Osteoblast (primary cell): Measurements from ENCODE around the gene VGLL4. TPM values are rescaled to one million over a fixed set of nuclear protein-coding genes. Genes with fewer than 3 reads are reported as not detected.
A peak's percentile ranks its signal among the peaks of the same experiment; 100 is the strongest.
"Not testable (repeated sequence)": the region's sequence is repeated elsewhere in the genome, so short reads cannot be mapped to it uniquely, and the experiment has no call there.

Source experiments
- DNase-seq: peaks from one replicate; pipeline ENCODE4 v3.0.0; 2011; ENCODE audit warnings: low spot score, mixed read lengths; ENCODE audit not compliant: insufficient read length; ENCODE audit errors: missing footprints
- H2AFZ ChIP-seq: 2 replicates; pipeline ENCODE4 v1.6.0; 2011; ENCODE audit warnings: mild to moderate bottlenecking, low read length
- H3K27ac ChIP-seq: 2 replicates; pipeline ENCODE4 v1.5.1; 2011; ENCODE audit warnings: mild to moderate bottlenecking, low read depth, low read length, moderate library complexity
- H3K27me3 ChIP-seq: 2 replicates; pipeline ENCODE4 v1.6.0; 2012; ENCODE audit warnings: mild to moderate bottlenecking, control low read depth, inconsistent platforms, low read length, moderate library complexity; ENCODE audit not compliant: insufficient read depth
- H3K36me3 ChIP-seq: 2 replicates; pipeline ENCODE4 v1.5.1; 2011; ENCODE audit warnings: mild to moderate bottlenecking, low read length, control low read depth, moderate library complexity; ENCODE audit not compliant: insufficient read depth
- H3K4me1 ChIP-seq: 2 replicates; pipeline ENCODE4 v1.5.1; 2011; ENCODE audit warnings: mild to moderate bottlenecking, low read length, control low read depth, moderate library complexity; ENCODE audit not compliant: insufficient read depth
- H3K4me2 ChIP-seq: 2 replicates; pipeline ENCODE4 v1.6.0; 2011; ENCODE audit warnings: mild to moderate bottlenecking, low read length; ENCODE audit not compliant: insufficient read depth
- H3K4me3 ChIP-seq: fragments of 200-600 bp; sonication (generic); 3 replicates; pipeline ENCODE4 v1.5.1; 2012; ENCODE audit warnings: mild to moderate bottlenecking, low read length, inconsistent platforms; ENCODE audit not compliant: insufficient read depth
- H3K79me2 ChIP-seq: 2 replicates; pipeline ENCODE4 v1.6.0; 2012; ENCODE audit warnings: mild to moderate bottlenecking, low read length, control low read depth, inconsistent platforms; ENCODE audit not compliant: insufficient read depth
- H3K9me3 ChIP-seq: 2 replicates; pipeline ENCODE4 v1.5.1; 2011; ENCODE audit warnings: low read depth, low read length, control low read depth
- H4K20me1 ChIP-seq: 2 replicates; pipeline ENCODE4 v1.6.0; 2012; ENCODE audit warnings: mild to moderate bottlenecking, low read length, control low read depth; ENCODE audit not compliant: insufficient read depth
- CTCF ChIP-seq: IDR thresholded peaks from 2 replicates; pipeline ENCODE4 v1.5.1; 2011; ENCODE audit warnings: mild to moderate bottlenecking, low read depth, low read length, moderate library complexity; ENCODE audit errors: extremely low read depth
- total RNA-seq: library from RNA; depleted of rRNA; stranded (reverse); fragments of >200 nt; gene quantifications from 2 replicates; pipeline ENCODE4 v1.2.3, GENCODE V29; 2012

VGLL4 gene
- total RNA-seq, 1 donor, result 68.8 TPM

DNA sequence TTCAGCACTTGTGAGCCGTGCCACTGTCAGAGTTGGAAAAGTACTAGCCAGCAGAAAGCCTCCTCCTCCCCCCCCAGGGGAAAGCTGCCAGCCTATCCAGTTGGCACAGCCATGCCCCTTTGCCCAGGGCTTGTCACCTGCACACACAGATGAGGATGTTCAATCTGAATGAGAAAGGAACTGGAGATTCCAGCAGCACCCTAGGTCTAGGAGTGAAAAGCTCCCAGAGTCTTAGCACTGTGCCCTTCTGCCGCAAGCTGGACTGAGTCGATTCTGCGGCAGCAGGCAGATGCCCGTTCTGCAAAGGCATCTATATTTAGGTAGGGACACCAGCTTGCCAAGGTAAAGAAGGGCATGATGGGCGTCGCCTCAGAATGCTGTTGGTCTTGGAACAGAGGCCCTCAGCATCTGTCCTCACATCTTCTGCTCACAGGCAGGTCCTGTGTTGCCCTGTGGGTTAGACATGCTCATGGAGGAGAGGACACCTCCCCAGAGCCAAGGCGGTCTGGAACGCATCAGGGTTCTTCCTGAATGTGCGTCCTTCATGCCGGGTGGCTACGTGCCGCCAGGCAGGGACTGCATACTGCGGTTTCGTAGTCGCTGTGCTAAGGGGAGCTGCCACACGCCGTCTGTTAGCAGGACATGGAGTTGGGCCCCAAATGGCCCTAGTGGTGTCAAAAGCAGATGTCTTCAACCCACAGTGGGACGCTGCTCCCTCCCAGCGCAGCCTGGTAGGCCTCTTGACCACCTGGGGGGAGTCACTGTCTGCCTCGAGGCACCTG is 109.5 kb downstream of the VGLL4 start:
- no peak overlapping the region for H2AFZ ChIP-seq
- no peak overlapping the region for H3K4me2 ChIP-seq

GRCh38 chr3:11532931-11533391 is 110.8 kb downstream of the VGLL4 start:
- peak overlapping the region; percentile 20 for H3K4me2 ChIP-seq
- no peaks in the 10 kb centered on the region for H3K27me3 ChIP-seq
- H3K4me3 ChIP-seq, result no peak overlapping the region
- DNase-seq, result peak; percentile 89
- peaks cover 2% of the 10 kb centered on the region for H3K79me2 ChIP-seq
- H4K20me1 ChIP-seq, result no peaks in the 10 kb centered on the region
- peaks cover 4% of the 10 kb centered on the region for H3K36me3 ChIP-seq
- peak overlapping the region; percentile 57 for H3K27ac ChIP-seq
- no peak overlapping the region for H2AFZ ChIP-seq
- no peaks in the 10 kb centered on the region for H3K9me3 ChIP-seq
- H3K4me1 ChIP-seq, result peaks cover 39% of the 10 kb centered on the region
- no peak for TF ChIP-seq CTCF

More for the DNA sequence above, 109.5 kb downstream of the VGLL4 start:
- Histone ChIP-seq H3K4me1 (peaks cover 38% of the 10 kb centered on the region), H3K4me3 (no peak overlapping the region), H3K36me3 (no peaks in the 10 kb centered on the region), H3K79me2 (peaks cover 2% of the 10 kb centered on the region), H3K9me3 (no peaks in the 10 kb centered on the region), H3K27me3 (no peaks in the 10 kb centered on the region), H4K20me1 (no peaks in the 10 kb centered on the region), H3K27ac (no peak overlapping the region)
- TF ChIP-seq CTCF, result no peak
- no peak for DNase-seq

- Histone ChIP-seq H2AFZ (no peak overlapping the region), H3K4me3 (no peak overlapping the region), H3K4me1 (peaks cover 39% of the 10 kb centered on the region), H4K20me1 (no peaks in the 10 kb centered on the region), H3K9me3 (no peaks in the 10 kb centered on the region), H3K36me3 (peaks cover 4% of the 10 kb centered on the region), H3K79me2 (peaks cover 2% of the 10 kb centered on the region), H3K27ac (peak overlapping the region; percentile 90), H3K27me3 (no peaks in the 10 kb centered on the region), H3K4me2 (peak overlapping the region; percentile 30)
- TF ChIP-seq CTCF, result peak; percentile 43
- peak; percentile 92 for DNase-seq
Measured at GRCh38 chr3:11530153-11530721, 113.5 kb downstream of the VGLL4 start.

- no peak for TF ChIP-seq CTCF
- DNase-seq, result no peak
- Histone ChIP-seq H3K36me3 (peaks cover 4% of the 10 kb centered on the region), H3K79me2 (peaks cover 2% of the 10 kb centered on the region), H3K27me3 (no peaks in the 10 kb centered on the region), H3K4me1 (peaks cover 39% of the 10 kb centered on the region), H3K27ac (peak overlapping the region; percentile 90), H3K4me3 (no peak overlapping the region), H2AFZ (no peak overlapping the region), H3K9me3 (no peaks in the 10 kb centered on the region), H3K4me2 (peak overlapping the region; percentile 30), H4K20me1 (no peaks in the 10 kb centered on the region)
Measured at GRCh38 chr3:11529281-11529680, 114.4 kb downstream of the VGLL4 start.

DNA sequence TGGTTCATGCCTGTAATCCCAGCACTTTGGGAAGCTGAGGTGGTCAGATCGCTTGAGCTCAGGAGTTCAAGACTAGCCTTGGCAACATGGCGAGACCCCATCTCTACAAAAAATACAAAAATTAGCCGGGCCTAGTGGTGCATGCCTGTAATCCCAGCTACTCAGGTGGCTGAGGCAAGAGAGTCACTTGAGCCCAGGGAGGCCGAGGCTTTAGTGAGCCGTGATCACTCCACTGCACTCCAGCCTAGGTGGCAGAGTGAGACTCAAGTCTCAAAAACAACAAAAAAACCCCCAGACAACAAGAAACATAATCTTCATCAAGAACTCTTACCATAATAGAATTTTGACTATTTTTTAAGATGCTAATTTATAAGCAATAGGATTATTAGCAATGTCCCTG is 117.6 kb downstream of the VGLL4 start:
- H3K4me1 ChIP-seq, result peaks cover 20% of the 10 kb centered on the region
- H3K27me3 ChIP-seq, H3K36me3 ChIP-seq, H3K4me2 ChIP-seq, DNase-seq, H3K79me2 ChIP-seq, H4K20me1 ChIP-seq, H3K9me3 ChIP-seq, H3K4me3 ChIP-seq, H2AFZ ChIP-seq, H3K27ac ChIP-seq: not testable (repeated sequence)
